Nephron (organoid): Measurements from ENCODE around the gene B3GALT5.

Experiments
- H3K27ac Mint-ChIP-seq, 3 experiments: 2 replicates each; pipeline ENCODE4 v1.8.0; 2020; ENCODE audit warnings: mixed read lengths in 3 of 3, mild to moderate bottlenecking in 2 of 3, moderate library complexity in 1 of 3
- H3K27me3 Mint-ChIP-seq: 2 replicates; pipeline ENCODE4 v1.8.0; 2021; ENCODE audit warnings: low read depth, mild to moderate bottlenecking, moderate library complexity, mixed read lengths
- H3K36me3 Mint-ChIP-seq: 2 replicates; pipeline ENCODE4 v1.8.0; 2020; ENCODE audit warnings: low read depth, mixed read lengths
- H3K4me1 Mint-ChIP-seq: 2 replicates; pipeline ENCODE4 v1.8.0; 2020; ENCODE audit warnings: mixed read lengths
- H3K4me3 Mint-ChIP-seq, 3 experiments: 2 replicates each; pipeline ENCODE4 v1.8.0; 2020; ENCODE audit warnings: mild to moderate bottlenecking in 3 of 3, mixed read lengths in 3 of 3, moderate library complexity in 2 of 3
- H3K9me3 Mint-ChIP-seq: 2 replicates; pipeline ENCODE4 v1.8.0; 2020; ENCODE audit warnings: mixed read lengths
- TF ChIP-seq, protein P1 (sequence below), 3 experiments: fragments of 200-600 bp; sonication (generic); IDR thresholded peaks; one replicate each; pipeline ENCODE4 v1.5.0; 2021; ENCODE audit warnings: antibody characterized with exemption in 3 of 3; ENCODE audit not compliant: unreplicated experiment in 3 of 3

B3GALT5 gene

DNA sequence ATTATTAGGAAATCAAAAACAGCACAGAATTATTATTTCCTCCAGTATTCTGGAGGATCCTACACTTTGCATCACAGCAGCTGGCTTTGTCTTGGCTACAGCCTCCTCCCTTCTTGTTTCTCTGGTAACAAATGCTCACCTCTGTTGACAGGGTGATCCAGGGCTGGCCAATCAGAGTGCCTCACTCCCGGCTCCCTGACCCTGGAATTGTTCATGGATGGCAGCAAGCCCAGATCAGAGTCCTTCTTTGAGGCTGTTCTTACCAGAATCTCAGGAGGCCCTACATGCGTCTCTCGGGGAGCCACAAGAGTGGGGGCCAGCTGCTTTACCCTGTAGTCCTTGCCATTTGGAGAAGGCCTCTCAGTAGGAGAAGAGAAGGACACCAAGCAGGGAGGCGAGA lies 83.9 kb downstream of the B3GALT5 start:
- Mint-ChIP-seq H3K27ac (peak overlapping the region in 2 of 3 experiments; percentile 46 to 58), H3K36me3 (no peaks in the 10 kb centered on the region), H3K4me3 (no peak overlapping the region), H3K27me3 (peaks cover 6% of the 10 kb centered on the region), H3K4me1 (peaks cover 9% of the 10 kb centered on the region), H3K9me3 (no peaks in the 10 kb centered on the region)
- TF ChIP-seq, protein P1, sequence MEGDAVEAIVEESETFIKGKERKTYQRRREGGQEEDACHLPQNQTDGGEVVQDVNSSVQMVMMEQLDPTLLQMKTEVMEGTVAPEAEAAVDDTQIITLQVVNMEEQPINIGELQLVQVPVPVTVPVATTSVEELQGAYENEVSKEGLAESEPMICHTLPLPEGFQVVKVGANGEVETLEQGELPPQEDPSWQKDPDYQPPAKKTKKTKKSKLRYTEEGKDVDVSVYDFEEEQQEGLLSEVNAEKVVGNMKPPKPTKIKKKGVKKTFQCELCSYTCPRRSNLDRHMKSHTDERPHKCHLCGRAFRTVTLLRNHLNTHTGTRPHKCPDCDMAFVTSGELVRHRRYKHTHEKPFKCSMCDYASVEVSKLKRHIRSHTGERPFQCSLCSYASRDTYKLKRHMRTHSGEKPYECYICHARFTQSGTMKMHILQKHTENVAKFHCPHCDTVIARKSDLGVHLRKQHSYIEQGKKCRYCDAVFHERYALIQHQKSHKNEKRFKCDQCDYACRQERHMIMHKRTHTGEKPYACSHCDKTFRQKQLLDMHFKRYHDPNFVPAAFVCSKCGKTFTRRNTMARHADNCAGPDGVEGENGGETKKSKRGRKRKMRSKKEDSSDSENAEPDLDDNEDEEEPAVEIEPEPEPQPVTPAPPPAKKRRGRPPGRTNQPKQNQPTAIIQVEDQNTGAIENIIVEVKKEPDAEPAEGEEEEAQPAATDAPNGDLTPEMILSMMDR (IDR thresholded peaks at IDR 0.05; ENCODE audit: unreplicated experiment in 3 of 3) = no peak

- no peak overlapping the region for H3K4me3 Mint-ChIP-seq
- peaks cover 6% of the 10 kb centered on the region for H3K27me3 Mint-ChIP-seq
- TF ChIP-seq, protein P1 (IDR thresholded peaks at IDR 0.05; ENCODE audit: unreplicated experiment in 3 of 3) = no peak
- H3K4me1 Mint-ChIP-seq = peaks cover 9% of the 10 kb centered on the region
- peak overlapping the region in 2 of 3 experiments; percentile 12 to 40 for H3K27ac Mint-ChIP-seq
- no peaks in the 10 kb centered on the region for H3K36me3 Mint-ChIP-seq
- peaks cover 2% of the 10 kb centered on the region for H3K9me3 Mint-ChIP-seq
Measured at GRCh38 chr21:39700318-39700717, 87.6 kb downstream of the B3GALT5 start.

DNA sequence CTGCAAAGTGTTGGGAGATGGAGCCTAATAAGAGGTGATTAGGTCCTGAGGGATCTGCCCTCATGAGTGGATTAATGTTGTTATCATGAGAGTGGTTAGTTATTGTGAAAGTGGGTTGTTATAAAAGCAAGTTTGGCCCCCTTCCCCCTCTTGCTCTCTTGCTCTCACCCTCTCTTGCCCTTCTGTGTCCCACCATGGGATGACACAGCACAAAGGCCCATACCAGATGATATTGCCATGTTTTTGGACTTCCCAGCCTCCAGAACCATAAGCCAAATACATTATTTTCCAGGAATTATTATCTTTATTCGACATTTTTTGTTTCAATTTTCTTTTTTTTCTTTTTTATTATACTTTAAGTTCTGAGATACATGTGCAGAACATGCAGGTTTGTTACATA lies 90.8 kb downstream of the B3GALT5 start:
- TF ChIP-seq, protein P1 (IDR thresholded peaks at IDR 0.05; ENCODE audit: unreplicated experiment in 3 of 3) = no peak
- Mint-ChIP-seq H3K9me3 (peaks cover 5% of the 10 kb centered on the region), H3K27me3 (peaks cover 6% of the 10 kb centered on the region), H3K4me1 (no peaks in the 10 kb centered on the region), H3K27ac (no peak overlapping the region), H3K36me3 (no peaks in the 10 kb centered on the region), H3K4me3 (no peak overlapping the region)

GRCh38 chr21:39705849-39706248 lies 93.1 kb downstream of the B3GALT5 start:
- Mint-ChIP-seq H3K36me3 (no peaks in the 10 kb centered on the region), H3K9me3 (peaks cover 5% of the 10 kb centered on the region), H3K4me3 (no peak overlapping the region), H3K27ac (no peak overlapping the region), H3K4me1 (no peaks in the 10 kb centered on the region), H3K27me3 (no peaks in the 10 kb centered on the region)
- TF ChIP-seq, protein P1 (IDR thresholded peaks at IDR 0.05; ENCODE audit: unreplicated experiment in 3 of 3) = no peak

DNA sequence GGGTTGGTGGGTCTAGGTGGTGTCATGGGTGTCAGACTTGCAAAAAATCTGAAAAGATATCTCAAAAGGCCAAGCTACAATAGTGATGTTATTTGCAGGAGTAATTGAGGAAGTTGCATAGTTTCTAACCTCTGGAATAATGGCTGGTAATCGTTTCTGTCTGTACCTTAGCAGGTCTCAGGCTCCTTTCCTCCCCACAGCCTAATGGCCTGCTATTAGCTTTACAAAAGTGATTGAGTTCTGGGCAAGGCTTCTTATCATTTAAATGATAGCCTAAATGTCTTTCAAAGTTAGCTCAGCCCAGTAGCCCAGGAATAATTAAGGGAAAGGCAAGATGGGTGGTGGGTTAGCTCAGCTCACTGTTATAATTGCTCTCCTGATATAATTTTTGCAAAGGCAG lies 94.6 kb downstream of the B3GALT5 start:
- H3K4me1 Mint-ChIP-seq = no peaks in the 10 kb centered on the region
- peaks cover 5% of the 10 kb centered on the region for H3K9me3 Mint-ChIP-seq
- H3K27ac Mint-ChIP-seq = no peak overlapping the region
- H3K27me3 Mint-ChIP-seq = no peaks in the 10 kb centered on the region
- TF ChIP-seq, protein P1 (IDR thresholded peaks at IDR 0.05; ENCODE audit: unreplicated experiment in 3 of 3) = no peak
- H3K4me3 Mint-ChIP-seq = no peak overlapping the region
- H3K36me3 Mint-ChIP-seq = no peaks in the 10 kb centered on the region

DNA sequence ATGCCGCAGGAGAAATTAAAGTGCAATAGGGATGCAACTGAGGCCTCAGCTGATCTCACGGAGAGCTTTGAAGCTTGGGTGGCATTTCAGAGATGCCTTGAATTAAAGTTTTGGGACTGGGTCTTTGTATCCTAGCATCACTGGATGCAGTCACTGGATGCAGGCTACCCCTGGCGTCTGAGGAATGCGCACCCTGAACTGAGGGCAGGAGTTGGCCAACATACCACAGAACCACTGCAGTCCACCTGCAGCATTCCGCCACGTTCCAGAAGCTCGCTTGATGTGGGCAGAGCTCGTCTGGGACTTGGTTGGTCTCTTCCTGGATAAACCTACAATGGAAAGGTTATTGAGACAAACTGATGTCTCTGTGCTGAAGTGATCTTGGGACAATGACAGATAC lies 98.1 kb downstream of the B3GALT5 start:
- Mint-ChIP-seq H3K27ac (no peak overlapping the region), H3K4me1 (peaks cover 22% of the 10 kb centered on the region), H3K4me3 (no peak overlapping the region), H3K9me3 (peaks cover 3% of the 10 kb centered on the region), H3K27me3 (peaks cover 4% of the 10 kb centered on the region), H3K36me3 (no peaks in the 10 kb centered on the region)
- TF ChIP-seq, protein P1 (IDR thresholded peaks at IDR 0.05; ENCODE audit: unreplicated experiment in 3 of 3) = no peak
